ENCODE results near the gene STX8.

Gene STX8

GRCh38 chr17:9432134-9432885, 143.3 kb downstream of the STX8 start:
- FAIRE-seq (no peak), DNase-seq (ENCODE audit: insufficient read length, low spot score) (no peak)
- TF ChIP-seq POLR2A (IDR thresholded peaks at IDR 0.05; ENCODE audit: low read depth, low read length), result no peak

GRCh38 chr17:9431620-9432019, 144.0 kb downstream of the STX8 start:
- TF ChIP-seq POLR2A (IDR thresholded peaks at IDR 0.05; ENCODE audit: low read depth, low read length), result no peak
- DNase-seq (ENCODE audit: insufficient read length, low spot score) (no peak), FAIRE-seq (no peak)

- DNase-seq (ENCODE audit: insufficient read length, low spot score) (no peak), FAIRE-seq (no peak)
- TF ChIP-seq POLR2A (IDR thresholded peaks at IDR 0.05; ENCODE audit: low read depth, low read length), result no peak
These were observed 147.9 kb downstream of the STX8 start for GRCh38 chr17:9427465-9428315.

- no peak for DNase-seq (ENCODE audit: insufficient read length, low spot score)
- no peak for TF ChIP-seq POLR2A (IDR thresholded peaks at IDR 0.05; ENCODE audit: low read depth, low read length)
- FAIRE-seq, result no peak
These were observed 151.5 kb downstream of the STX8 start for GRCh38 chr17:9424071-9424640.

- TF ChIP-seq POLR2A (IDR thresholded peaks at IDR 0.05; ENCODE audit: low read depth, low read length), result no peak
- FAIRE-seq (no peak), DNase-seq (ENCODE audit: insufficient read length, low spot score) (no peak)
These were observed 154.1 kb downstream of the STX8 start for GRCh38 chr17:9421525-9421924.

GRCh38 chr17:9419932-9420453, 155.6 kb downstream of the STX8 start:
- no peak for FAIRE-seq
- no peak for TF ChIP-seq POLR2A (IDR thresholded peaks at IDR 0.05; ENCODE audit: low read depth, low read length)
- DNase-seq (ENCODE audit: insufficient read length, low spot score), result no peak

GRCh38 chr17:9414471-9414870, 161.1 kb downstream of the STX8 start:
- no peak for TF ChIP-seq POLR2A (IDR thresholded peaks at IDR 0.05; ENCODE audit: low read depth, low read length)
- FAIRE-seq (no peak), DNase-seq (ENCODE audit: insufficient read length, low spot score) (no peak)

GRCh38 chr17:9410737-9411136, 164.9 kb downstream of the STX8 start:
- no peak for DNase-seq (ENCODE audit: insufficient read length, low spot score)
- no peak for TF ChIP-seq POLR2A (IDR thresholded peaks at IDR 0.05; ENCODE audit: low read depth, low read length)
- peak; percentile 23 for FAIRE-seq

- no peak for FAIRE-seq
- no peak for DNase-seq (ENCODE audit: insufficient read length, low spot score)
- no peak for TF ChIP-seq POLR2A (IDR thresholded peaks at IDR 0.05; ENCODE audit: low read depth, low read length)
These were observed 165.3 kb downstream of the STX8 start for GRCh38 chr17:9410301-9410700.

GRCh38 chr17:9409878-9410277, 165.7 kb downstream of the STX8 start:
- no peak for TF ChIP-seq POLR2A (IDR thresholded peaks at IDR 0.05; ENCODE audit: low read depth, low read length)
- DNase-seq (ENCODE audit: insufficient read length, low spot score), result no peak
- FAIRE-seq, result no peak

- FAIRE-seq (no peak), DNase-seq (ENCODE audit: insufficient read length, low spot score) (no peak)
- TF ChIP-seq POLR2A (IDR thresholded peaks at IDR 0.05; ENCODE audit: low read depth, low read length), result no peak
These were observed 166.5 kb downstream of the STX8 start for GRCh38 chr17:9408868-9409829.

- peak; percentile 93 for FAIRE-seq
- no peak for TF ChIP-seq POLR2A (IDR thresholded peaks at IDR 0.05; ENCODE audit: low read depth, low read length)
- no peak for DNase-seq (ENCODE audit: insufficient read length, low spot score)
These were observed 167.2 kb downstream of the STX8 start for GRCh38 chr17:9408381-9408780.

GRCh38 chr17:9406046-9406606, 169.5 kb downstream of the STX8 start:
- TF ChIP-seq POLR2A (IDR thresholded peaks at IDR 0.05; ENCODE audit: low read depth, low read length), result no peak
- FAIRE-seq (no peak), DNase-seq (ENCODE audit: insufficient read length, low spot score) (no peak)
